ENCODE results near the gene ARID5B. TPM values are rescaled to one million over a fixed set of nuclear protein-coding genes. Genes with fewer than 3 reads are reported as not detected.

ARID5B gene
- polyA plus RNA-seq, 1 of the 3 experiments (the other 2 are of a cell fraction) = 10.9 TPM

DNA sequence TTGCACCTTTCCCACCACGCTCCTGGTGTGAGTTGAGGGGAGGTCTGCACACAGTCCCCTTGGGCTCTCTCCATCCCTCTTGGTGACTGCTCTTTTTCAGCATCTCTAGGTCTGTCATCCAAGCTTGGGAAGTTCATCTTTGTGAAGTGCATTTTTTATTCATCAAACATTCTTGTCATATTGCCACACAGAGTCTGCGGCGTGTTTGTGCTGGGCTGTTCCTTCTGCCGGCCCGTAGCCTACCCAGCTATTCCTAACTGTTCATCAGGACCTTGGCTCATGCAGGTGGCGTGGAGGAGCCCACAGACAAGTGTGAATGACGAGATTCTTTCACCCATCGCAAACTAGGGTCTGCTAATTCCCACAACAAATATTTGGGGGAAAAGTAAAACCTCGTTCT lies 202.4 kb downstream of the ARID5B start:
- 94% methylated on average over 8 of the region's 9 CpGs for WGBS (ENCODE audit: low lambda C conversion rate)
- H3K4me2 ChIP-seq = no peak overlapping the region
- H3K9ac ChIP-seq = no peak overlapping the region
- H3K4me1 ChIP-seq (ENCODE audit: control insufficient read depth in 1 of 2, insufficient read depth in 2 of 2, low read depth in 1 of 2, low read length in 1 of 2) = peaks cover 0 to 4% of the 10 kb centered on the region in 2 experiments; a peak in 1 of 4 replicates
- no peaks in the 10 kb centered on the region for H4K20me1 ChIP-seq (ENCODE audit: insufficient read depth)
- POLR2A ChIA-PET = no interaction called here
- no peaks in the 10 kb centered on the region for H3K9me2 ChIP-seq
- H3K36me3 ChIP-seq (replicated peaks in 1 of 2; ENCODE audit: control insufficient read depth in 1 of 2, insufficient read depth in 2 of 2, low read length in 1 of 2) = no peaks in the 10 kb centered on the region
- DNase-seq = no peak
- no peak overlapping the region for H3K27ac ChIP-seq (ENCODE audit: low read depth in 2 of 2, low read length in 1 of 2)
- peaks cover 5% of the 10 kb centered on the region for H3F3A ChIP-seq (replicated peaks; ENCODE audit: insufficient read depth)
- CTCF ChIA-PET = interaction anchor here (1.2 kb wide), 1 partner anchor 18 kb away, joined by 4 read pairs; no protein-coding TSS in a partner anchor
- no peaks in the 10 kb centered on the region for H3K79me2 ChIP-seq (ENCODE audit: insufficient read depth)
- H3K9me3 ChIP-seq = no peaks in the 10 kb centered on the region
- no peaks in the 10 kb centered on the region for H3K27me3 ChIP-seq (ENCODE audit: insufficient read depth)
- no peak overlapping the region for H2AFZ ChIP-seq (ENCODE audit: low read depth)
- TF ChIP-seq JUND (IDR thresholded peaks at IDR 0.05) = no peak
- no peak for TF ChIP-seq SMC3 (IDR thresholded peaks at IDR 0.05; ENCODE audit: low read depth, low read length)
- H3K4me3 ChIP-seq (ENCODE audit: low read depth in 2 of 2, low read length in 1 of 2) = no peak overlapping the region

DNA sequence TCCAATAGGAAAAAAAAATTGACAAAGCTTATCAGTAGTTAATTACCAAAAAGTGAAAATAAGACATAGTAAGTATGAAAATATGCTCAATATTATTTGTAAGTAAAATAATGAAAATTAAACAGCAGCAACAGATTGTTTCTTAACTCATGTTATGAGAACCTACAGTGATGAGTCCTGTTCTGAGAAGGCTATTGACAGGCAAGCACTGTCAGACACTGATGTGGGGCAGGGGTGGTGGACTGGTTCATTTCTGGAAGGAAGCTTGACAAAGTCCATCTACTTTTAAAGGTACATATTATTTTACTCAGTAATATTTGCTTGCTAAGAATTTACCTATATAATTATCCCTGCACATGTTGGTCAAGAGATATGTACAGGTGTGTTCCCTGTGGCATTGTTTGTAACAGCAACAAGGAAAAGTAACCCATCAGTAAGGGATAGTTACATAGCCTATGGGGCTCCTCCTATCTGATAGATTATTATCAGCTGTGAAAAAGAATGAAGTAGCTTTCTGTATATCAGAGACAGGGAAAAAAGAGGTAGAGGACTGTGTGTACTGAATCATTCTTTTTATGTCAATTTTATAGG lies 205.5 kb downstream of the ARID5B start:
- H3K27ac ChIP-seq (ENCODE audit: low read depth in 2 of 2, low read length in 1 of 2) = no peak overlapping the region
- H3K9me2 ChIP-seq = no peaks in the 10 kb centered on the region
- no peak for TF ChIP-seq TAF1 (IDR thresholded peaks at IDR 0.05; ENCODE audit: borderline replicate concordance, low read depth, low read length)
- TF ChIP-seq YY1 (IDR thresholded peaks at IDR 0.05; ENCODE audit: low read depth) = no peak
- TF ChIP-seq, protein P1, sequence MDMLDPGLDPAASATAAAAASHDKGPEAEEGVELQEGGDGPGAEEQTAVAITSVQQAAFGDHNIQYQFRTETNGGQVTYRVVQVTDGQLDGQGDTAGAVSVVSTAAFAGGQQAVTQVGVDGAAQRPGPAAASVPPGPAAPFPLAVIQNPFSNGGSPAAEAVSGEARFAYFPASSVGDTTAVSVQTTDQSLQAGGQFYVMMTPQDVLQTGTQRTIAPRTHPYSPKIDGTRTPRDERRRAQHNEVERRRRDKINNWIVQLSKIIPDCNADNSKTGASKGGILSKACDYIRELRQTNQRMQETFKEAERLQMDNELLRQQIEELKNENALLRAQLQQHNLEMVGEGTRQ (IDR thresholded peaks at IDR 0.05; ENCODE audit: borderline replicate concordance, low read depth, low read length) = no peak
- TF ChIP-seq, protein P2, sequence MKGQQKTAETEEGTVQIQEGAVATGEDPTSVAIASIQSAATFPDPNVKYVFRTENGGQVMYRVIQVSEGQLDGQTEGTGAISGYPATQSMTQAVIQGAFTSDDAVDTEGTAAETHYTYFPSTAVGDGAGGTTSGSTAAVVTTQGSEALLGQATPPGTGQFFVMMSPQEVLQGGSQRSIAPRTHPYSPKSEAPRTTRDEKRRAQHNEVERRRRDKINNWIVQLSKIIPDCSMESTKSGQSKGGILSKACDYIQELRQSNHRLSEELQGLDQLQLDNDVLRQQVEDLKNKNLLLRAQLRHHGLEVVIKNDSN (IDR thresholded peaks at IDR 0.05; ENCODE audit: borderline replicate concordance, low read depth) = no peak
- no peak for TF ChIP-seq RCOR1 (IDR thresholded peaks at IDR 0.05; ENCODE audit: low read length)
- no peak for TF ChIP-seq RFX5 (IDR thresholded peaks at IDR 0.05; ENCODE audit: low read length)
- TF ChIP-seq NRF1 (IDR thresholded peaks at IDR 0.05; ENCODE audit: low read depth, low read length) = no peak
- no peak for TF ChIP-seq SIN3A (IDR thresholded peaks at IDR 0.05; ENCODE audit: borderline replicate concordance, low read depth, low read length)
- no peak for TF ChIP-seq FOXJ3 (CRISPR knock-in tag; IDR thresholded peaks at IDR 0.05)
- TF ChIP-seq CTCF (IDR thresholded peaks at IDR 0.05) = no peak
- TF ChIP-seq MAX (IDR thresholded peaks at IDR 0.05; ENCODE audit: low read depth) = no peak
- no peak for TF ChIP-seq TCF12 (IDR thresholded peaks at IDR 0.05)
- no peak for TF ChIP-seq GABPA (IDR thresholded peaks at IDR 0.05; ENCODE audit: low read depth)
- TF ChIP-seq FOXM1 (IDR thresholded peaks at IDR 0.05; ENCODE audit: low read depth) = no peak
- no peak for TF ChIP-seq MXI1 (IDR thresholded peaks at IDR 0.05; ENCODE audit: low read depth, low read length)
- no peak for TF ChIP-seq TEAD4 (IDR thresholded peaks at IDR 0.05; ENCODE audit: borderline replicate concordance, insufficient read depth)
- no peak for TF ChIP-seq REST (IDR thresholded peaks at IDR 0.05; ENCODE audit: low read depth, low read length)
- TF ChIP-seq POLR2AphosphoS5 (IDR thresholded peaks at IDR 0.05; ENCODE audit: low read depth, low read length) = no peak
- no peak for TF ChIP-seq PBX3 (IDR thresholded peaks at IDR 0.05)
- no peak overlapping the region for H2AFZ ChIP-seq (ENCODE audit: low read depth)
- POLR2A ChIA-PET = no interaction called here
- H3F3A ChIP-seq (replicated peaks; ENCODE audit: insufficient read depth) = no peaks in the 10 kb centered on the region
- CTCF ChIA-PET = interaction anchor here (0.6 to 3.0 kb wide), 5 partner anchors 8 to 138 kb away, joined by 3 to 13 read pairs (median 3); no protein-coding TSS in a partner anchor
- H3K9ac ChIP-seq = no peak overlapping the region
- no peaks in the 10 kb centered on the region for H4K20me1 ChIP-seq (ENCODE audit: insufficient read depth)
- no peak for DNase-seq
- H3K4me2 ChIP-seq = no peak overlapping the region
- H3K4me1 ChIP-seq (ENCODE audit: control insufficient read depth in 1 of 2, insufficient read depth in 2 of 2, low read depth in 1 of 2, low read length in 1 of 2) = peaks cover 0 to 8% of the 10 kb centered on the region in 2 experiments; a peak in 1 of 4 replicates
- H3K36me3 ChIP-seq (replicated peaks in 1 of 2; ENCODE audit: control insufficient read depth in 1 of 2, insufficient read depth in 2 of 2, low read length in 1 of 2) = no peaks in the 10 kb centered on the region
- H3K4me3 ChIP-seq (ENCODE audit: low read depth in 2 of 2, low read length in 1 of 2) = no peak overlapping the region
- H3K27me3 ChIP-seq (ENCODE audit: insufficient read depth) = no peaks in the 10 kb centered on the region
- H3K9me3 ChIP-seq = no peaks in the 10 kb centered on the region
- H3K79me2 ChIP-seq (ENCODE audit: insufficient read depth) = no peaks in the 10 kb centered on the region
